Gastrocnemius medialis (tissue), 4 donors: ENCODE data around the gene ACACB.

Source experiments
- POLR2A ChIP-seq, 2 donors: fragments of 450-650 bp; IDR thresholded peaks; one replicate each; pipeline ENCODE4 v1.6.1; 2017; ENCODE audit warnings: antibody characterized with exemption in 2 of 2, mild to moderate bottlenecking in 2 of 2, moderate library complexity in 2 of 2
- TF ChIP-seq, protein P1 (sequence below), 5 experiments: fragments of 450-650 bp in 3 of 5; fragments of 200-600 bp in 2 of 5; sonication (generic) in 2 of 5; IDR thresholded peaks in 4 of 5; conservative IDR thresholded peaks in 1 of 5; 1 replicate in 4 of 5; 2 replicates in 1 of 5; pipeline ENCODE4 v1.5.1; 2016 to 2019; ENCODE audit warnings: antibody characterized with exemption in 5 of 5, mild to moderate bottlenecking in 3 of 5, moderate library complexity in 3 of 5

- TF ChIP-seq, protein P1, sequence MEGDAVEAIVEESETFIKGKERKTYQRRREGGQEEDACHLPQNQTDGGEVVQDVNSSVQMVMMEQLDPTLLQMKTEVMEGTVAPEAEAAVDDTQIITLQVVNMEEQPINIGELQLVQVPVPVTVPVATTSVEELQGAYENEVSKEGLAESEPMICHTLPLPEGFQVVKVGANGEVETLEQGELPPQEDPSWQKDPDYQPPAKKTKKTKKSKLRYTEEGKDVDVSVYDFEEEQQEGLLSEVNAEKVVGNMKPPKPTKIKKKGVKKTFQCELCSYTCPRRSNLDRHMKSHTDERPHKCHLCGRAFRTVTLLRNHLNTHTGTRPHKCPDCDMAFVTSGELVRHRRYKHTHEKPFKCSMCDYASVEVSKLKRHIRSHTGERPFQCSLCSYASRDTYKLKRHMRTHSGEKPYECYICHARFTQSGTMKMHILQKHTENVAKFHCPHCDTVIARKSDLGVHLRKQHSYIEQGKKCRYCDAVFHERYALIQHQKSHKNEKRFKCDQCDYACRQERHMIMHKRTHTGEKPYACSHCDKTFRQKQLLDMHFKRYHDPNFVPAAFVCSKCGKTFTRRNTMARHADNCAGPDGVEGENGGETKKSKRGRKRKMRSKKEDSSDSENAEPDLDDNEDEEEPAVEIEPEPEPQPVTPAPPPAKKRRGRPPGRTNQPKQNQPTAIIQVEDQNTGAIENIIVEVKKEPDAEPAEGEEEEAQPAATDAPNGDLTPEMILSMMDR (IDR thresholded peaks at IDR 0.05 in 4 of 5, conservative IDR thresholded peaks at IDR 0.05 in 1 of 5), result no peak
- TF ChIP-seq POLR2A (IDR thresholded peaks at IDR 0.05), result no peak
Measured at GRCh38 chr12:109163167-109163566, 46.8 kb downstream of the ACACB start.
